Right atrium auricular region (tissue), 2 donors: ENCODE measurements around the gene LRRK1. TPM values are rescaled to one million over a fixed set of nuclear protein-coding genes. Genes with fewer than 3 reads are reported as not detected.
A peak's percentile ranks its signal among the peaks of the same experiment; 100 is the strongest.

Experiments used
- DNase-seq: peaks from one replicate; pipeline ENCODE4 v3.0.0-alpha.2; 2019; ENCODE audit warnings: low spot score
- H3K27ac ChIP-seq, 2 donors: fragments of 200-600 bp; sonication (generic); 1 replicate in 1 of 2; 2 replicates in 1 of 2; pipeline ENCODE4 v1.5.1; 2016 to 2019
- H3K27me3 ChIP-seq, 2 donors: fragments of 200-600 bp; sonication (generic); one replicate each; pipeline versions ENCODE4 v1.5.1 to v1.6.0; 2017 to 2019
- H3K36me3 ChIP-seq: fragments of 200-600 bp; sonication (generic); one replicate; pipeline ENCODE4 v1.5.1; 2016
- H3K4me1 ChIP-seq, 2 donors: fragments of 200-600 bp; sonication (generic); one replicate each; pipeline versions ENCODE4 v1.5.1 to v1.6.0; 2017 to 2019
- H3K4me3 ChIP-seq, 2 donors: fragments of 200-600 bp; sonication (generic); 1 replicate in 1 of 2; 2 replicates in 1 of 2; pipeline ENCODE4 v1.5.1; 2017 to 2019; ENCODE audit warnings: mild to moderate bottlenecking in 1 of 2, moderate library complexity in 1 of 2
- H3K9me3 ChIP-seq, 2 donors: fragments of 200-600 bp; sonication (generic); one replicate each; pipeline ENCODE4 v1.5.1; 2019
- total RNA-seq, 2 donors: library from RNA; depleted of rRNA; stranded (reverse); fragments of >200 nt; gene quantifications; one replicate each; pipeline ENCODE4 v1.1.0, GENCODE V29; 2016
- TF ChIP-seq, protein P1 (sequence below), 2 donors: fragments of 200-600 bp; sonication (generic); IDR thresholded peaks; one replicate each; pipeline ENCODE4 v1.5.1; 2019; ENCODE audit warnings: antibody characterized with exemption in 2 of 2

Gene LRRK1
- total RNA-seq, 2 donors from 2014 or later, result 1.9 to 4.4 TPM

DNA sequence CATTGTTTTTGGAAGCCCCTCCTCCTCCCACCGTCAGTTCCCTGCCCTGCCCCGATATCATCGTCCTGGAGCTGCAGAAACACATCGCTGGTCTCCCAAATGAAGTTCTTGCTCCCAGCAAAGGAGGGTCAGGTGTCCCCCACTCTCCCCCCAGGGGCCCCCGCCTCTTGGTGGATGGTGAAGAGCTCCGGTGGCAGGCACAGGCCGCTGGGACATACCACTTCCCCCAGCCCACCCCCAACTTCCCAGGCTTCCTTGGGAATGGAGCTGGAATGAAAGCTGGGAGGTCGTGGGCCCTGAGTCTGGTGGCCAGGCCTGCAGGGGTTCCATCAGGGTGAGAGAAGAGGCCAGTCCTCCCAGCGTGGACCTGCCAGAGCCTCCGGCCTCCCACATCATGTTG, 195.0 kb downstream of the LRRK1 start:
- Histone ChIP-seq H3K9me3 (no peaks in the 10 kb centered on the region), H3K27me3 (no peaks in the 10 kb centered on the region), H3K27ac (no peak overlapping the region), H3K4me3 (no peak overlapping the region), H3K36me3 (no peaks in the 10 kb centered on the region), H3K4me1 (peaks cover 0 to 4% of the 10 kb centered on the region in 2 donors)
- TF ChIP-seq, protein P1, sequence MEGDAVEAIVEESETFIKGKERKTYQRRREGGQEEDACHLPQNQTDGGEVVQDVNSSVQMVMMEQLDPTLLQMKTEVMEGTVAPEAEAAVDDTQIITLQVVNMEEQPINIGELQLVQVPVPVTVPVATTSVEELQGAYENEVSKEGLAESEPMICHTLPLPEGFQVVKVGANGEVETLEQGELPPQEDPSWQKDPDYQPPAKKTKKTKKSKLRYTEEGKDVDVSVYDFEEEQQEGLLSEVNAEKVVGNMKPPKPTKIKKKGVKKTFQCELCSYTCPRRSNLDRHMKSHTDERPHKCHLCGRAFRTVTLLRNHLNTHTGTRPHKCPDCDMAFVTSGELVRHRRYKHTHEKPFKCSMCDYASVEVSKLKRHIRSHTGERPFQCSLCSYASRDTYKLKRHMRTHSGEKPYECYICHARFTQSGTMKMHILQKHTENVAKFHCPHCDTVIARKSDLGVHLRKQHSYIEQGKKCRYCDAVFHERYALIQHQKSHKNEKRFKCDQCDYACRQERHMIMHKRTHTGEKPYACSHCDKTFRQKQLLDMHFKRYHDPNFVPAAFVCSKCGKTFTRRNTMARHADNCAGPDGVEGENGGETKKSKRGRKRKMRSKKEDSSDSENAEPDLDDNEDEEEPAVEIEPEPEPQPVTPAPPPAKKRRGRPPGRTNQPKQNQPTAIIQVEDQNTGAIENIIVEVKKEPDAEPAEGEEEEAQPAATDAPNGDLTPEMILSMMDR (IDR thresholded peaks at IDR 0.05), result no peak
- no peak for DNase-seq

DNA sequence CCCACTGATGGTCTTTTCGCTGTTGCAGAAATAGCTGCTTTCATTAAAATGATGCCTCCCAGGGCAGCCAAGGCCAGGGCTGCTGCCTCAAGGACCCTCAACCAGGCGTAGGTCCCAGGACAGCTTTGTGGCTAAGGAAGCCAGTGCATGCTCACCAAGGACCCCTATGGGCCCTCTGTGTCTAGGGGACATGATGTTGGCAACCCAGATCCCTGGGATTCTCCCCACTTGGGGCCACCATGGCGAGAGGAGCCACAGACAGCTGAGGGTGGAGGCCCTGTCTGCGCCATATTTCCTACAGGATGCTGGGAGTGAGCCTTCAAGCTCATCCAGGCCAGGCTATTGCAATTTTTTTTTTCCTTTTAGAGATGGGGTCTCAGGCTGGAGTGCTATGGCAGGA, 195.5 kb downstream of the LRRK1 start:
- Histone ChIP-seq H3K27me3 (no peaks in the 10 kb centered on the region), H3K27ac (no peak overlapping the region), H3K36me3 (no peaks in the 10 kb centered on the region), H3K9me3 (no peaks in the 10 kb centered on the region), H3K4me1 (peaks cover 0 to 4% of the 10 kb centered on the region in 2 donors), H3K4me3 (no peak overlapping the region)
- TF ChIP-seq, protein P1 (IDR thresholded peaks at IDR 0.05), result no peak
- DNase-seq, result no peak

DNA sequence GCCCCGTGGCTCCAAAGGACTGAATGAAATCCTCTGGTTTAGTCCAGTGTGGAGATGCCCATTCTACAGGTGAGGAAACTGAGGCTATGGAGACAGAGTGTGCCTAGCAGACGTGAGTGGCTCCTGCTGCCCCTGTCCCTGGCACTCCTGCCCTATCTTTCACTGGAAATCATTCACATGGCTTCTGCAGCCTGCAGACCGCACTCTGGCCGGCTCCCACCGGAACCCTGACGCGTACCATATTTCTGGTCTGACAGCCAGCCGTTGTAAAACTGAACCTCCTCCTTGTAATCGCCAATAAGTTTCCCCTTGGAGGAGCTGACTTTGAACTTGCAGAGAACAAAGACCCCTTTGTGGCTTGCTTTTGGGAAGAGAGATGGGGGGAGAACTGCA, 196.2 kb downstream of the LRRK1 start:
- Histone ChIP-seq H3K4me3 (no peak overlapping the region), H3K36me3 (no peaks in the 10 kb centered on the region), H3K4me1 (peaks cover 0 to 4% of the 10 kb centered on the region in 2 donors), H3K27ac (peak overlapping the region in 1 of 2 donors; percentile 45), H3K9me3 (no peaks in the 10 kb centered on the region), H3K27me3 (no peaks in the 10 kb centered on the region)
- TF ChIP-seq, protein P1 (IDR thresholded peaks at IDR 0.05), result no peak
- no peak for DNase-seq

DNA sequence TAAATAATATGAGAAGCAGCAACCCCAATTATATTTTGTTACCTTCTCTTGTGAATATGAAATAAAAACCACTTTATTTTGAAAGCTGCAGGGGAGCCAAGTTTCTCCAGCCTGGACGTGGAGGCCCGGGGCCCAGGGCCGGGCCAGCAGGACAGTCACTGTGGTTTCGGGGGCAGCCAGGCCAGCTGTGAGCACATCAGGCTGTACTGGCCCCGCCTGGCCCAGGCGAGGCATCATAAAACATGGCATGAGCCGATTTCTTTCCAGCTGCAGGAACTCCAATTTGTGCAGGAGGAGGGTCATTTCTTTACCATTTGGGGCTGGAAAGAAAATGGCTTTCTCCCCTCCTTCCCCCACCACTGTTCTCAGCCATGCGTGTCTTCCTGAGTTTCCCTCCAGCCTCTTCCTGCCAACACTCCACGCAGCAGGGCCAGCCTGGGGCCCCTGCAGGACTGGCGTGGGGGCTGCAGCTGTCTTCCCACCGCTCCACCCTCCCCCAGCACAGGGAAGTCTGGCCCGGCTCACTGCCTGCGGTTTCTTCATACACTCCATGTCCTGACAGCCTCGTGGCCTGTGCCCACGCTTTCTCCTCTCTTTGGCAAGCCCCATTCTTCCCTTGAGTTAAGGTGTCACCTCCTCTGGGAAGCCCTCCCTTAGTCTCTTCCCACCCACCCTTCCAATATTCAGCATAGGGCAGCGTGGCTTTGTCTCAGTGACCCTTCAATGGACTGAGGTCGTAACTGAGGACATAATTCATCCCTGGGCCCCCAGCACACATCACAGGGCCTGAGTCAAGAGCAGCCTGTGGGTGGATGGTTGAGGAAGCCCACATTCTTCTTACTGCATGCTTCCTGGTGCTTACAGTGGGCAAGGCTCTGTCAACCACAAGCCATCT, 196.9 kb downstream of the LRRK1 start:
- TF ChIP-seq, protein P1 (IDR thresholded peaks at IDR 0.05), result no peak
- no peak for DNase-seq
- Histone ChIP-seq H3K4me1 (peaks cover 0 to 11% of the 10 kb centered on the region in 2 donors), H3K27me3 (no peaks in the 10 kb centered on the region), H3K27ac (peak overlapping the region in 1 of 2 donors; percentile 45), H3K4me3 (no peak overlapping the region), H3K36me3 (no peaks in the 10 kb centered on the region), H3K9me3 (no peaks in the 10 kb centered on the region)

DNA sequence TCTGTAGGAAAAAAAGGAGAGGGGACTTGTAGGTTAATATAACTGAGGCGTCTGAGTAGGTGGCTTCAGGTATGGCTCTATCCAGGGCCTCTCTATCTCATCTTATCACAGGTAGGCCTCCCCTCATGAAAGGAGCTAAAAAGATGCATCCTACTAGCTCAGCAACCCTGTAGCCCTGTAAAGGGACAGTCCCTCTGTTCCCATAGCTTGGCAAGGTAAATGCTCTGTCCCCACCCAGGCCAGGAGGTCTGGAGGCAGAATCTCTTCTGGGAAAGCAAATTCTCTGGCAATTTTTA, 197.5 kb downstream of the LRRK1 start:
- TF ChIP-seq, protein P1 (IDR thresholded peaks at IDR 0.05), result no peak
- peak overlapping the region in 1 of 2 donors; percentile 45 for H3K27ac ChIP-seq

More for the DNA sequence above, 197.5 kb downstream of the LRRK1 start:
- Histone ChIP-seq H3K36me3 (no peaks in the 10 kb centered on the region), H3K4me3 (no peak overlapping the region), H3K4me1 (peaks cover 0 to 17% of the 10 kb centered on the region in 2 donors), H3K27me3 (no peaks in the 10 kb centered on the region), H3K9me3 (no peaks in the 10 kb centered on the region)
- no peak for DNase-seq
